Measurements from ENCODE around the gene SUPT20HL2. TPM values are rescaled to one million over a fixed set of nuclear protein-coding genes. Genes with fewer than 3 reads are reported as not detected.

The SUPT20HL2 gene
- not detected in 5 replicates for total RNA-seq (2022; extraction: Qiagen RNA extraction)

DNA sequence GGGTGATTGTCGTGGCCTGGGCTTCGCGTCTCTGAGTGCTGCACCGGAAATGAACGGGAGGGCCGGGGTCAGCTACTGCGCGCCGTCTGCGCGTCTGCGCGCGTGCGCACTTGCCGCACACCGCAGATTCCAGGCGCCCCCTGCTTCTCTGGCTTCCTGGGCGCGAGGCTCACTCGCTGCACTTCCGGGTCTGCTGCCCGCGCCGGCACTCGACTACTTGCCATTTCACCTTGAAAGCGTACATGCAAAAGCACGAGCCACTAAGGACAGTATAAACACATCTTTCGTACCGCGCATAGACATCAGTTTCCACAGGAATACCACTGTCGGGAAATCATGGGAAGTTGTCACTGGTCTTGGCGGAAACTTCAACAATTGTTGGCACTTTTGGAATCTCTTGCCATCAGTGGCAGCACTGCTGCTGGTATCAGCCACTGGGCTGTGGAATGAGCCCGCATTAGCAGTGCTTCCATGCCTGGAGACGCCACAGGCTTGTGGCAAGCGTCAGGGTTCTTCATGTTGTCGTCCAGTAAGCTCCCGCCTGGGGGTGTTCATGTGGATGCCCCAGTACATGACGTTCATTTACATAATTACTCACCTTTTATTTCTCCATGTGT lies at the start of gene SUPT20HL2:
SUPT20HL2 (minus strand) TSS at position 51 of the 617 bp plus-strand sequence. CDS start 754 bp downstream, outside the sequence.

DNA sequence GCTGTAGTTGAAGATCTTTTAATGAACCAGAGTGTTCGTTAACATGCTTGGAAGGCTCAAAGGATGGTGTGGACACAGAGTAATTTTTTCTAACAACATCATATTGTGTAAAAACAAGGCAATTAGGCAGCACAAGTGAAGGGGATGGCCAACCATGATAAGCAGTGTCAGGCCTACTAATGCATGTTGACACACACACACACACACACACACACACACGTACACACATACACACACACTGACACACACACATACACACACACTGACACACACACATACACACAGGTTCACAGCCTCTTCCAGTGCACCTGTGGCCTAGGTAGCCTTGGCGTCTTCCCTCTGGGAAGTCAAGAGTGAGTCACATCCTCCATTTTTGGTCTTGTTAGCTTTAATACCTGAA lies 46.4 kb upstream of the SUPT20HL2 start, which contains the start of gene SUPT20HL1:
SUPT20HL1 (plus strand) TSS at position 368 of the 400 bp plus-strand sequence. CDS start 2,122 bp downstream, outside the sequence.

Other genes with a start within 250 kb of the SUPT20HL2 start
- gene ZFX, start 164.3 kb downstream of the SUPT20HL2 start, total RNA-seq (2022; extraction: Qiagen RNA extraction), result 8.1 to 12.1 TPM (median 9.5 TPM) in 5 replicates
- not detected in 5 replicates for gene SUPT20HL1, start 46.6 kb upstream of the SUPT20HL2 start, total RNA-seq (2022; extraction: Qiagen RNA extraction)
- 5.0 to 6.3 TPM (median 5.7 TPM) in 5 replicates for gene PDK3, start 151.2 kb upstream of the SUPT20HL2 start, total RNA-seq (2022; extraction: Qiagen RNA extraction)